CD8-positive, alpha-beta memory T cell (primary cell): ENCODE measurements around the gene GSTM1. TPM values are rescaled to one million over a fixed set of nuclear protein-coding genes. Genes with fewer than 3 reads are reported as not detected.
A peak's percentile ranks its signal among the peaks of the same experiment; 100 is the strongest.

Experiments used
- CTCF ChIA-PET: fragments of 350-600 bp; sonication (Branson Sonifier 250); formaldehyde crosslinking; loops from one replicate; lab custom pipeline; 2021; ENCODE audit warnings: antibody characterized with exemption; lab: Charles Lee
- POLR2A ChIA-PET: fragments of 350-600 bp; sonication (Branson Sonifier 250); formaldehyde crosslinking; loops from one replicate; lab custom pipeline; 2021; ENCODE audit warnings: antibody characterized with exemption; lab: Charles Lee
- DNase-seq, 5 donors: peaks; one replicate each; pipeline versions ENCODE4 v3.0.0 to v3.0.0-alpha.2; 2020 to 2022; ENCODE audit warnings: mixed read lengths in 1 of 5
- H3K27ac ChIP-seq: one replicate; pipeline ENCODE4 v1.7.0; 2013; ENCODE audit warnings: low read depth, mild to moderate bottlenecking, low read length, moderate library complexity
- H3K27me3 ChIP-seq: 2 replicates; pipeline ENCODE4 v1.7.0; 2013; ENCODE audit warnings: low read length, mild to moderate bottlenecking; ENCODE audit not compliant: insufficient read depth, poor library complexity, severe bottlenecking
- H3K36me3 ChIP-seq: 2 replicates; pipeline ENCODE4 v1.7.0; 2013; ENCODE audit warnings: mild to moderate bottlenecking, low read length, moderate library complexity; ENCODE audit not compliant: insufficient read depth
- H3K4me1 ChIP-seq: 2 replicates; pipeline ENCODE4 v1.7.0; 2013; ENCODE audit warnings: mild to moderate bottlenecking, low read length, moderate library complexity; ENCODE audit not compliant: insufficient read depth
- H3K4me3 ChIP-seq: 2 replicates; pipeline ENCODE4 v1.7.0; 2013; ENCODE audit warnings: mild to moderate bottlenecking, low read length
- H3K9me3 ChIP-seq: 2 replicates; pipeline ENCODE4 v1.7.0; 2013; ENCODE audit warnings: mild to moderate bottlenecking, low read length
- H3K27ac Mint-ChIP-seq, 8 donors: one replicate each; pipeline ENCODE4 v1.8.0; 2020 to 2021; ENCODE audit warnings: mixed read lengths in 8 of 8, mild to moderate bottlenecking in 6 of 8, inconsistent platforms in 3 of 8, moderate library complexity in 3 of 8
- H3K27me3 Mint-ChIP-seq, 2 donors: one replicate each; pipeline ENCODE4 v1.8.0; 2020 to 2021; ENCODE audit warnings: mixed read lengths in 2 of 2, mild to moderate bottlenecking in 1 of 2, moderate library complexity in 1 of 2
- H3K36me3 Mint-ChIP-seq, 3 donors: one replicate each; pipeline ENCODE4 v1.8.0; 2020 to 2021; ENCODE audit warnings: mixed read lengths in 3 of 3, inconsistent platforms in 1 of 3, mild to moderate bottlenecking in 1 of 3
- H3K4me1 Mint-ChIP-seq, 3 donors: one replicate each; pipeline ENCODE4 v1.8.0; 2020 to 2021; ENCODE audit warnings: mixed read lengths in 3 of 3, inconsistent platforms in 1 of 3, mild to moderate bottlenecking in 1 of 3
- H3K4me3 Mint-ChIP-seq, 7 donors: one replicate each; pipeline ENCODE4 v1.8.0; 2020 to 2021; ENCODE audit warnings: mixed read lengths in 7 of 7, mild to moderate bottlenecking in 6 of 7, moderate library complexity in 4 of 7, inconsistent platforms in 2 of 7
- H3K9me3 Mint-ChIP-seq, 5 donors: one replicate each; pipeline ENCODE4 v1.8.0; 2020 to 2022; ENCODE audit warnings: mixed read lengths in 5 of 5, mild to moderate bottlenecking in 3 of 5, moderate library complexity in 2 of 5, inconsistent platforms in 1 of 5
- polyA plus RNA-seq: library from polyadenylated mRNA; unstranded; fragments of 300-500 nt; fragmentation: Illumina TruSeq; gene quantifications from one replicate; pipeline ENCODE4 v1.2.3, GENCODE V29; 2021
- total RNA-seq, 2 experiments: library from RNA; stranded (reverse); gene quantifications; one replicate each; pipeline ENCODE4 v1.2.3, GENCODE V29; 2021

Gene GSTM1
- total and polyA plus RNA-seq, 3 experiments from 2014 or later = not detected

DNA sequence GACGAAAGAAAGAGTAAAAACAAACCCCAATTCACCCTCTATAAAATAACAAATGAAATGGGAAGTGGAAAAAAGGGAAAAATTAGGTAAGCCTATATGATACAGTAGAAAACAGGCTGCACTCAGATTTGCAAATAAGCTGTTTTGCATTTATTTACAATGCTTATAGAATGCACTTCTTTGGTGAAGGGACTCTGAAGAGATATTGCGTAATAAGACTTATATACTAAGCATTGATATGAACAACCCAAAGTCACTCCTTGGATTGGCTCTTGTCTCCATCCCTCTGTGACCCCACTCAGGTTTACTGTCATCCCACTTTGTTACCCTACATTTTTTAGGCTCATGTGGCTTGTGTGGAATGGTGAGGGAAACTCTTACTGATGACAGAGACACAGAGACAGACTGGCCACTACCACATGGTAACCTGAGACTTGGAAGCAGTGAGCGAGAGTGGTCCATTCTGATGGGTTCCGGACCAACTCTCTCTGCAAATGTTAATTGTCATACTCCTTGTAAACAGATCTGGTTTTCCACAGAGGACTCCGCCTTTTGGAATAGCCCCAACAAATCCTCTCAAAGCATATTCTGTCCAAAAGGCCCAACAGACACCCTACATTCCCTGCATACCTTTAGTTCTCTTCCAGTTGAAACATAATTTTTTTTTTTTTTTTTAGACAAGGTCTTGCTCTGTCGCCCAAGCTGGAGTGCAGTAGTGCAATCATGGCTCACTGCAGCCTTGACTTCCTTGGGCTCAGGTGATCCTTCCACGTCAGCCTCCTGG, 35.5 kb downstream of the GSTM1 start:
- ChIA-PET POLR2A (no interaction called here), CTCF (no interaction called here)
- peaks cover 0 to 13% of the 10 kb centered on the region in 2 donors for H3K27me3 Mint-ChIP-seq
- H3K27ac Mint-ChIP-seq = no peak overlapping the region
- peaks cover 0 to 3% (median 0%) of the 10 kb centered on the region in 3 donors for H3K36me3 Mint-ChIP-seq
- H3K9me3 Mint-ChIP-seq = no peaks in the 10 kb centered on the region
- no peaks in the 10 kb centered on the region for H3K9me3 ChIP-seq
- no peak overlapping the region for H3K4me3 ChIP-seq
- no peak for DNase-seq
- no peaks in the 10 kb centered on the region for H3K36me3 ChIP-seq
- no peak overlapping the region for H3K4me3 Mint-ChIP-seq
- no peak overlapping the region for H3K27ac ChIP-seq
- no peaks in the 10 kb centered on the region for H3K4me1 Mint-ChIP-seq
- H3K27me3 ChIP-seq = no peaks in the 10 kb centered on the region
- no peaks in the 10 kb centered on the region for H3K4me1 ChIP-seq

DNA sequence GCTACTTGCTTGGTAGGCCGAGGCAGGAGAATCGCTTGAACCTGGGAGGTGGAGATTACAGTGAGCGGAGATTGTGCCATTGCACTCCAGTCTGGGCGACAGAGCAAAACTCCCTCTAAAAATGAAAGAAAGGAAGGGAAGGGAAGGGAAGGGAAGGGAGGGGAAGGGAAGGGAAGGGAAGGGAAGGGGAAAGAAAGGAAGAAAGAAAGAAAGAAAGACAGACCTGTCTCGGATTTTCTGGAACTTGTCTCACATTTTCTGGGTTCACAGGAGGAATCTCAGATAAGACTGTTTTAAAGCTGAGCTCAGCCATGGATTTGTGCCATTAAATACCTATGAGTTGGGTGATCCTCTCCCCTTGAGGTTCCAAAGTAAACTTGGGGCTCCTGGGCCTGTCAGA, 37.3 kb downstream of the GSTM1 start:
- ChIA-PET CTCF (no interaction called here), POLR2A (no interaction called here)
- Histone ChIP-seq H3K27me3 (no peaks in the 10 kb centered on the region), H3K27ac (no peak overlapping the region), H3K36me3 (no peaks in the 10 kb centered on the region), H3K9me3 (no peaks in the 10 kb centered on the region), H3K4me3 (no peak overlapping the region), H3K4me1 (no peaks in the 10 kb centered on the region)
- DNase-seq = no peak
- Mint-ChIP-seq H3K9me3 (no peaks in the 10 kb centered on the region), H3K36me3 (peaks cover 0 to 3% (median 0%) of the 10 kb centered on the region in 3 donors), H3K27ac (no peak overlapping the region), H3K4me1 (no peaks in the 10 kb centered on the region), H3K27me3 (peaks cover 0 to 14% of the 10 kb centered on the region in 2 donors), H3K4me3 (no peak overlapping the region)

DNA sequence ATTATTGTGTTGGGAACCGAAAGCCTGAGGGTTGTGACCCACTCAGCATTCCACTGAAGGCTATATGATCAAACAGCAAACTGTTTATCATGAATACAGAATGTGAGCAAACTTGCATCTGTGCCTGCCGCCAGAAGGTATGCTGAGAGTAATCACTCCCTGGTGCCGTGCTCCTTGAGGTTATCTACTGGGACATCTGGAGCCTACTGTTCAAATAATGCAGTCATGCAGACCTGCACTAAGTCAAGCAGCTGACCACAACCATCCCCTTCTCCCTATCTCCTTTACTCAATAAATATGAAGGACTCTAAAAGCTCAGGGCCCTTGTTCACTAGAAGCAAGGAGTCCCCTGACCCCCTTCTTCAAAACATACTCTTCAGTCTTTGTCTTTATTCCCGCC, 37.9 kb downstream of the GSTM1 start:
- POLR2A ChIA-PET = no interaction called here
- no peaks in the 10 kb centered on the region for H3K27me3 ChIP-seq

DNA sequence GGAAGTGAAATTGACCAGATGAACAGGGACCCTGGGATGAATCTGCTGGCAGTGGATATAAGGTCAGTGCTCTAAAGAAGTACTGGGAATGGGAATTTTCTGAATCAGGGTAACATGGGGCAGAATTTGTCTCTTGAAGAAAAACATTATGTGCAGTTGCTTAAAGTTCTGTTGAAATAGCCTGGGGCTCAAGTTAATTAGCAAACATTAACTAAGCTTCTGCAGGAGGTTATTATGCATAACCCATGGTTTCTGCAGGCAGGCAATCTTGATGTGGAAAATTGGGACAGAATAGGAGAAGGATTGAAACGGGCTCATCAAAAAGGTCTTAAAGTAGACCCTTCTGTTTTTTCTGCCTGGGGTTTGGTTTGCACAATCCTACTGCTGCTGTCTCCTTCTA, 38.4 kb downstream of the GSTM1 start:
- H3K4me3 Mint-ChIP-seq = no peak overlapping the region
- no peaks in the 10 kb centered on the region for H3K9me3 Mint-ChIP-seq
- no peaks in the 10 kb centered on the region for H3K9me3 ChIP-seq
- CTCF ChIA-PET = no interaction called here
- H3K4me1 ChIP-seq = no peaks in the 10 kb centered on the region
- H3K4me1 Mint-ChIP-seq = no peaks in the 10 kb centered on the region
- peak overlapping the region in 1 of 8 donors; percentile 74 for H3K27ac Mint-ChIP-seq
- no peak for DNase-seq
- H3K36me3 Mint-ChIP-seq = peaks cover 0 to 3% (median 0%) of the 10 kb centered on the region in 3 donors
- H3K27me3 ChIP-seq = no peaks in the 10 kb centered on the region
- H3K36me3 ChIP-seq = no peaks in the 10 kb centered on the region
- peaks cover 6 to 17% of the 10 kb centered on the region in 2 donors for H3K27me3 Mint-ChIP-seq
- H3K27ac ChIP-seq = no peak overlapping the region
- H3K4me3 ChIP-seq = no peak overlapping the region
- POLR2A ChIA-PET = no interaction called here

More for the DNA sequence above, 37.9 kb downstream of the GSTM1 start:
- Mint-ChIP-seq H3K27me3 (peaks cover 3 to 14% of the 10 kb centered on the region in 2 donors), H3K27ac (no peak overlapping the region), H3K4me3 (no peak overlapping the region), H3K36me3 (peaks cover 0 to 3% (median 0%) of the 10 kb centered on the region in 3 donors), H3K4me1 (no peaks in the 10 kb centered on the region), H3K9me3 (no peaks in the 10 kb centered on the region)
- no peaks in the 10 kb centered on the region for H3K36me3 ChIP-seq
- CTCF ChIA-PET = no interaction called here
- H3K4me1 ChIP-seq = no peaks in the 10 kb centered on the region
- no peak overlapping the region for H3K4me3 ChIP-seq
- no peak for DNase-seq
- H3K27ac ChIP-seq = no peak overlapping the region
- H3K9me3 ChIP-seq = no peaks in the 10 kb centered on the region

DNA sequence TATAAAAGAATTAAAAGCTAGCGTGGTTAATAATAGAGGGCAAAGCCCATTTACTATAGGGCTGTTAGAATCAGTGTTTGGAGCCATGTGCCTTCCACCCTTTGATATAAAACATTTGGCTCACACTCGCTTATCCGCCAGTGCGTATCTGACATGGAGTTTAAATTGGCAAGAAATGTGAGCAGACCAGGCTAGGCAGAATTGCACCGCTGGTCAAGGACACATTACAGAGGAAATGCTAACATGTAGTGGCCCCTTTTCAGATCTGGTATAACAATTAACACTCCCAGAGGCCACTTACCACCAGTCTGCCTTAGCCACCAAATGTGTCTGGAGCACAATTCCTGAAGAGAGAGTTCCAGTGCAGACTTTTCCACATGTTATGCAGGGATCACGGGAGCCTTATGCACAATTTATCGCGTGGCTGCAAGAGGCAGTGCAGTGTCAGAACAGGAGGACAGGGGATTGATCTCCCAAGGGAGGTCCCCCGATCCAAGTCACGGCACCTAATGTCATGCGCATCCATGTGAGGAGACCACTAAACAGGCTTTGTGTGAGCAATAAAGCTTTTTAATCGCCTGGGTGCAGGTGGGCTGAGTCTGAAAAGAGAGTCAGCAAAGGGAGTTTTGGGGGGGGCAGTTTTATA, 39.2 kb downstream of the GSTM1 start:
- Histone ChIP-seq H3K4me3 (no peak overlapping the region), H3K27me3 (no peaks in the 10 kb centered on the region), H3K9me3 (no peaks in the 10 kb centered on the region), H3K27ac (no peak overlapping the region), H3K4me1 (no peaks in the 10 kb centered on the region), H3K36me3 (no peaks in the 10 kb centered on the region)
- peak overlapping the region in 1 of 7 donors; percentile 18 for H3K4me3 Mint-ChIP-seq
- peaks cover 6 to 22% of the 10 kb centered on the region in 2 donors for H3K27me3 Mint-ChIP-seq
- H3K4me1 Mint-ChIP-seq = no peaks in the 10 kb centered on the region
- no peaks in the 10 kb centered on the region for H3K9me3 Mint-ChIP-seq
- H3K36me3 Mint-ChIP-seq = peaks cover 0 to 3% (median 0%) of the 10 kb centered on the region in 3 donors
- DNase-seq = no peak
- ChIA-PET CTCF (interaction anchor here (1.4 kb wide), 1 partner anchor 87 kb away, joined by 4 read pairs; no protein-coding TSS in a partner anchor), POLR2A (no interaction called here)
- H3K27ac Mint-ChIP-seq = peak overlapping the region in 1 of 8 donors; percentile 34

DNA sequence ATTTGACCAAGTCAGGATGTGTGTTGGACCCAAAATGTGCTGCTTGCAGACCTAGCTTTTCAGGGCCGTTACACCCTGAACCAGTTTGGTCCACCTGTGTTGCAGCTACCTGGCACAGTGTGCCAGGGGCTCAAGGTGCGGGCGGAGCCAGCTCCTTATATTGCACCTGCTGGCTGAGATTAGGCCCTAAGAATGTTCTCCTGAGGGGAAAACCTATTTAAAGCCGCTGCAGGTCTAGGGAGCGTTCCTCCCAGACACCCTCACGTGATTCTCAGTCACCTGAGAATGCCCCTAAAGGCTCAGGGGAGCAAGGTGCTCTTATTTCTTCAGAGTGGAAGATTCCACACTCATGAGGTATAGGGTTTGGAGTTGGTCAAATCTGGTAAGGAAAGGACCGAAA, 41.3 kb downstream of the GSTM1 start:
- no peaks in the 10 kb centered on the region for H3K36me3 ChIP-seq
- DNase-seq = no peak
- no peak overlapping the region for H3K27ac Mint-ChIP-seq
- H3K9me3 ChIP-seq = no peaks in the 10 kb centered on the region
- peaks cover 0 to 3% (median 0%) of the 10 kb centered on the region in 3 donors for H3K36me3 Mint-ChIP-seq
- H3K27me3 Mint-ChIP-seq = peaks cover 6 to 23% of the 10 kb centered on the region in 2 donors
- no peak overlapping the region for H3K27ac ChIP-seq
- no peak overlapping the region for H3K4me3 Mint-ChIP-seq
- H3K4me1 Mint-ChIP-seq = no peaks in the 10 kb centered on the region
- no peaks in the 10 kb centered on the region for H3K9me3 Mint-ChIP-seq
- no peaks in the 10 kb centered on the region for H3K27me3 ChIP-seq
- ChIA-PET CTCF (no interaction called here), POLR2A (no interaction called here)
- H3K4me3 ChIP-seq = no peak overlapping the region
- H3K4me1 ChIP-seq = no peaks in the 10 kb centered on the region

DNA sequence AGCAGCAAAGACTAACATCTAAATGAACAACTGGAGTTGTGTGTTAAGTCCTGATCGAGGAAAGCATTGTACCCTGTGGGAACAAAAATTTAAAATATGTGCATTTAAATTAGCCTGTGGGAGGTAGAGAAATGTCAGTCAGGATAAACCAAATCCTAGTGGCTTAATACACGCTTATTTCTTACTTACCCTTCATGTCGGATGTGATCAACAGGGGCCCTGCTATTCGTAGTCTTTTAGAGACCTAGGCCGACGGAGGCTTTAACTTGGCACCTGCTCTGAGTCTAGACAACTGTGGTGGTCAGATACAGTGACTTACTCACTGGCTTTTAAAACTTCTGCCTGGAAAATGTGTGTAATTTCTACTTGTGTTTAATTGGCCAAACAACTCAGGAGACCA, 43.0 kb downstream of the GSTM1 start:
- Mint-ChIP-seq H3K36me3 (peaks cover 0 to 5% (median 0%) of the 10 kb centered on the region in 3 donors), H3K4me1 (no peaks in the 10 kb centered on the region), H3K9me3 (no peaks in the 10 kb centered on the region), H3K27ac (peak overlapping the region in 1 of 8 donors; percentile 48), H3K4me3 (no peak overlapping the region), H3K27me3 (peaks cover 6 to 23% of the 10 kb centered on the region in 2 donors)
- no peak for DNase-seq
- CTCF ChIA-PET = no interaction called here
- Histone ChIP-seq H3K27me3 (no peaks in the 10 kb centered on the region), H3K27ac (no peak overlapping the region), H3K36me3 (no peaks in the 10 kb centered on the region), H3K9me3 (no peaks in the 10 kb centered on the region), H3K4me3 (no peak overlapping the region), H3K4me1 (no peaks in the 10 kb centered on the region)
- POLR2A ChIA-PET = no interaction called here

DNA sequence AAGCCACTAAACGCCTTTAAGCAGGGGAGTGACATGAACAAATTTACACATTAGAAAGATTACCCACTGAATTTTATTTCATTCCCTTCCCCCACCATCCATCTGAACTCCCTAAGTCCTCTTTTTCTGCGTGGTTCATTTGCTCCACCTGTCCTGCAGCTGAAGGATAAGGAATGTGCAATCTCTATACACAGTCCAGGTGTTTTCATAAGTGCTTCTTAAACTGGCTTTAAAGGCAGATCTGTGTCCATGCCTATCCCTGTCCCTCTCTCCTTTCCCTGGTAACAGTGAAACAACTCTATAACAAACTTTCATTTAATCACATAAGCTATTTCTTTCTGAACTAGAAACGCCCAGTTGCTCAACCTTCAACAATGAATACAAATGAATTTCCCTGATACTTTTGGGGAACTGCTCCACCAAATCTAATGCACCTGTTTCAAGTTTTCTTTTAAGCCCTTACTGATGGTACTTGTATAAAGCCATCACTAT, 44.8 kb downstream of the GSTM1 start:
- no peaks in the 10 kb centered on the region for H3K4me1 ChIP-seq
- ChIA-PET CTCF (no interaction called here), POLR2A (no interaction called here)
- Mint-ChIP-seq H3K27ac (no peak overlapping the region), H3K9me3 (no peaks in the 10 kb centered on the region), H3K4me3 (no peak overlapping the region), H3K36me3 (peaks cover 0 to 4% (median 2%) of the 10 kb centered on the region in 3 donors), H3K27me3 (peaks cover 6 to 24% of the 10 kb centered on the region in 2 donors), H3K4me1 (no peaks in the 10 kb centered on the region)
- no peaks in the 10 kb centered on the region for H3K9me3 ChIP-seq
- no peaks in the 10 kb centered on the region for H3K27me3 ChIP-seq
- H3K36me3 ChIP-seq = no peaks in the 10 kb centered on the region
- no peak overlapping the region for H3K4me3 ChIP-seq
- DNase-seq = no peak
- H3K27ac ChIP-seq = no peak overlapping the region
